IMR-90 (cell line): Measurements from ENCODE around the gene FSTL5. TPM values are rescaled to one million over a fixed set of nuclear protein-coding genes. Genes with fewer than 3 reads are reported as not detected.
"Not testable (repeated sequence)": the region's sequence is repeated elsewhere in the genome, so short reads cannot be mapped to it uniquely, and the experiment has no call there.

Source experiments
- ATAC-seq: fragments of 200-7000 bp; cut with Tn5 transposase; 2 replicates; pipeline ENCODE4 v1.9.1; 2020; ENCODE audit warnings: low read depth, mild to moderate bottlenecking, moderate library complexity
- BruUV-seq: library from RNA; stranded (reverse); fragments of 400-500 nt; replicated peaks from 2 replicates; lab custom pipeline; 2021; lab: Mats Ljungman, UMichigan
- CTCF ChIA-PET: fragments of 300-600 bp; formaldehyde crosslinking; extraction: SDS; loops from one replicate; lab custom pipeline; 2021; ENCODE audit warnings: antibody characterized with exemption; lab: Yijun Ruan, JAX
- POLR2A ChIA-PET: fragments of 300-600 bp; sonication (Branson Sonifier 250); formaldehyde crosslinking; loops from one replicate; lab custom pipeline; 2022; ENCODE audit warnings: antibody characterized with exemption; ENCODE audit not compliant: unreplicated experiment; lab: Charles Lee
- DNase-seq: peaks from one replicate; pipeline ENCODE4 v3.0.0; 2013
- H2AFZ ChIP-seq: replicated peaks from 2 replicates; pipeline ENCODE3; 2013; ENCODE audit warnings: low read length, mild to moderate bottlenecking; ENCODE audit not compliant: poor library complexity
- H2AK5ac ChIP-seq: 2 replicates; pipeline ENCODE4 v1.6.1; 2013; ENCODE audit warnings: low read depth, low read length, inconsistent platforms
- H2AK9ac ChIP-seq: replicated peaks from 2 replicates; pipeline ENCODE3; 2013; ENCODE audit warnings: mild to moderate bottlenecking, low read depth, low read length, moderate library complexity; ENCODE audit not compliant: poor library complexity
- H2BK120ac ChIP-seq: 2 replicates; pipeline ENCODE4 v1.6.1; 2013; ENCODE audit warnings: low read depth, low read length, inconsistent platforms
- H2BK15ac ChIP-seq: 3 replicates; pipeline ENCODE4 v1.6.1; 2013; ENCODE audit warnings: low read depth, low read length, inconsistent platforms
- H2BK20ac ChIP-seq: 2 replicates; pipeline ENCODE4 v1.6.1; 2013; ENCODE audit warnings: low read depth, mild to moderate bottlenecking, inconsistent platforms, low read length, moderate library complexity
- H2BK5ac ChIP-seq: 2 replicates; pipeline ENCODE4 v1.6.1; 2013; ENCODE audit warnings: mild to moderate bottlenecking, low read depth, low read length, inconsistent platforms; ENCODE audit not compliant: poor library complexity, severe bottlenecking
- H3K14ac ChIP-seq: replicated peaks from 2 replicates; pipeline ENCODE4 v1.6.1; 2013; ENCODE audit warnings: low read depth, low read length, inconsistent platforms
- H3K18ac ChIP-seq: 2 replicates; pipeline ENCODE4 v1.6.1; 2013; ENCODE audit warnings: low read depth, low read length, control low read depth
- H3K23ac ChIP-seq: 2 replicates; pipeline ENCODE4 v1.6.1; 2013; ENCODE audit warnings: low read depth, low read length, inconsistent platforms
- H3K27ac ChIP-seq: 2 replicates; pipeline ENCODE4 v1.5.1; 2013; ENCODE audit warnings: mild to moderate bottlenecking, control low read depth, low read length; ENCODE audit not compliant: insufficient read depth
- H3K27me3 ChIP-seq: 2 replicates; pipeline ENCODE4 v1.6.1; 2013; ENCODE audit warnings: low read length; ENCODE audit not compliant: control insufficient read depth, insufficient read depth
- H3K36me3 ChIP-seq: 2 replicates; pipeline ENCODE4 v1.6.1; 2013; ENCODE audit warnings: low read length, mixed read lengths; ENCODE audit not compliant: control insufficient read depth, insufficient read depth
- H3K4ac ChIP-seq: 2 replicates; pipeline ENCODE4 v1.6.1; 2013; ENCODE audit warnings: low read depth, low read length, inconsistent platforms
- H3K4me1 ChIP-seq: 2 replicates; pipeline ENCODE4 v1.6.1; 2013; ENCODE audit warnings: low read length, mixed read lengths; ENCODE audit not compliant: control insufficient read depth, insufficient read depth
- H3K4me2 ChIP-seq: 2 replicates; pipeline ENCODE4 v1.6.1; 2013; ENCODE audit warnings: low read depth, mild to moderate bottlenecking, control low read depth, low read length, moderate library complexity
- H3K4me3 ChIP-seq: 2 replicates; pipeline ENCODE4 v1.5.1; 2013; ENCODE audit warnings: low read depth, mild to moderate bottlenecking, control low read depth, low read length, moderate library complexity; ENCODE audit not compliant: insufficient read depth
- H3K56ac ChIP-seq: 2 replicates; pipeline ENCODE4 v1.6.1; 2013; ENCODE audit warnings: low read length, inconsistent platforms; ENCODE audit not compliant: insufficient read depth; ENCODE audit errors: extremely low read depth
- H3K79me1 ChIP-seq, 2 experiments: 2 replicates each; pipeline ENCODE4 v1.6.1; 2013; ENCODE audit warnings: low read length in 2 of 2, inconsistent platforms in 1 of 2, low read depth in 1 of 2
- H3K9ac ChIP-seq: 2 replicates; pipeline ENCODE4 v1.6.1; 2013; ENCODE audit warnings: low read depth, low read length, control low read depth
- H3K9me1 ChIP-seq: 2 replicates; pipeline ENCODE4 v1.6.1; 2013; ENCODE audit warnings: low read length, inconsistent platforms; ENCODE audit not compliant: insufficient read depth
- H3K9me3 ChIP-seq: 2 replicates; pipeline ENCODE4 v1.6.1; 2013; ENCODE audit warnings: low read length; ENCODE audit not compliant: control insufficient read depth, insufficient read depth
- H4K20me1 ChIP-seq: 2 replicates; pipeline ENCODE4 v1.6.1; 2013; ENCODE audit warnings: low read length, inconsistent platforms; ENCODE audit not compliant: insufficient read depth
- H4K5ac ChIP-seq: 2 replicates; pipeline ENCODE4 v1.6.1; 2013; ENCODE audit warnings: mild to moderate bottlenecking, low read depth, low read length, control low read depth
- H4K8ac ChIP-seq, 2 experiments: 2 replicates each; pipeline ENCODE4 v1.6.1; 2013; ENCODE audit warnings: low read depth in 2 of 2, low read length in 2 of 2, control low read depth in 1 of 2, inconsistent platforms in 1 of 2
- H4K91ac ChIP-seq: 2 replicates; pipeline ENCODE4 v1.6.1; 2013; ENCODE audit warnings: low read depth, low read length, inconsistent platforms; ENCODE audit not compliant: insufficient read depth
- CEBPB ChIP-seq: IDR thresholded peaks from 2 replicates; pipeline ENCODE4 v1.6.1; 2012; ENCODE audit warnings: low read depth, low read length, improper control_type of control experiment
- NFE2L2 ChIP-seq: fragments of 150-350 bp; IDR thresholded peaks from 2 replicates; pipeline ENCODE4 v1.6.1; 2016; ENCODE audit warnings: low read depth, mild to moderate bottlenecking, low read length
- POLR2A ChIP-seq: IDR thresholded peaks from 2 replicates; pipeline ENCODE4 v1.6.1; 2012; ENCODE audit warnings: mild to moderate bottlenecking, low read depth, low read length
- RFX5 ChIP-seq: IDR thresholded peaks from 2 replicates; pipeline ENCODE4 v1.8.0; 2012; ENCODE audit warnings: low read depth, mild to moderate bottlenecking, low read length, moderate library complexity
- WGBS, 2 experiments: methylation state at CpG; one replicate each; pipeline versions ENCODE4 v1.1.5 to v1.1.7; 2013; ENCODE audit warnings: missing lambda C conversion rate in 2 of 2; ENCODE audit not compliant: insufficient read length in 1 of 2; ENCODE audit errors: extremely low coverage in 2 of 2; 5-methylcytosine and 5-hydroxymethylcytosine counted together
- dilution Hi-C: fragments of 300-500 bp; cut with HindIII; formaldehyde crosslinking; loops from one replicate; pipeline ENCODE4 v1.14.3; 2018; ENCODE audit warnings: low sequenced_read_pairs; ENCODE audit not compliant: unreplicated experiment
- in situ Hi-C: fragments of 300-500 bp; cut with MboI; formaldehyde crosslinking; loops from 3 replicates; pipeline ENCODE4 v1.14.3; 2019; ENCODE audit warnings: low sequenced_read_pairs, inconsistent platforms, mixed read lengths
- intact Hi-C: fragments of 100-400 bp; cut with micrococcal nuclease; formaldehyde crosslinking; loops from 2 replicates; pipeline ENCODE4 v1.10.0; 2022
- polyA plus RNA-seq, 3 experiments: library from polyadenylated mRNA; depleted of rRNA; stranded (reverse); fragments of >200 nt; gene quantifications; 2 replicates each; pipeline ENCODE4 v1.2.3, GENCODE V29; 2012; ENCODE audit warnings: low replicate concordance in 1 of 3
- total RNA-seq: library from RNA; depleted of rRNA; stranded (reverse); fragments of >200 nt; gene quantifications from 2 replicates; pipeline ENCODE4 v1.2.3, GENCODE V29; 2012
- TF ChIP-seq, protein P1 (sequence below): fragments of 150-350 bp; IDR thresholded peaks from 2 replicates; pipeline ENCODE4 v1.6.1; 2017; ENCODE audit warnings: mild to moderate bottlenecking, antibody characterized with exemption, low read length, low read depth
- TF ChIP-seq, protein P2 (sequence below): conservative IDR thresholded peaks from 2 replicates; pipeline ENCODE4 v1.5.1; 2012; ENCODE audit warnings: mild to moderate bottlenecking, low read depth, low read length, improper control_type of control experiment

Gene FSTL5
- total and polyA plus RNA-seq, 2 of the 4 experiments (the other 2 are of a cell fraction) = under 0.01 TPM; not detected in 1

DNA sequence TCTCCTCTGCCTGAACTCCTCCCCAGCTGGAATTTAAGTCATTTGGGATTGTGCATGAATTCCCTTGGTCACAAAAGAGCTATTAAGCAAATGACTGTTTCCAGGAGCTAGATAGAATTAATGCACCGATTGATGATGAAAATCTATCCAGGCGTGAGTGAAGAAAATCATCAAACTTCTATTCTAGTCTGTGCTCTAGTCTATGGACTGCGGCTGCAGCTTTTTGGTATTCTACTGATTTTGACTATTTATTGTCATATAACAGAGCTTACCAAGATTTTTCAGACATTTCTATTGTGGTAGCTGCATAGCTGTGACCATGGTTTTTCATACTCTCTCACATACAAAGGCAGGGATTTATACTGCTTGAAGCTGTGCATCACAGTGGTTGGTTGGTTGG is 403.8 kb downstream of the FSTL5 start:
- Histone ChIP-seq H2AK5ac (no peak overlapping the region), H3K27me3 (no peaks in the 10 kb centered on the region)

DNA sequence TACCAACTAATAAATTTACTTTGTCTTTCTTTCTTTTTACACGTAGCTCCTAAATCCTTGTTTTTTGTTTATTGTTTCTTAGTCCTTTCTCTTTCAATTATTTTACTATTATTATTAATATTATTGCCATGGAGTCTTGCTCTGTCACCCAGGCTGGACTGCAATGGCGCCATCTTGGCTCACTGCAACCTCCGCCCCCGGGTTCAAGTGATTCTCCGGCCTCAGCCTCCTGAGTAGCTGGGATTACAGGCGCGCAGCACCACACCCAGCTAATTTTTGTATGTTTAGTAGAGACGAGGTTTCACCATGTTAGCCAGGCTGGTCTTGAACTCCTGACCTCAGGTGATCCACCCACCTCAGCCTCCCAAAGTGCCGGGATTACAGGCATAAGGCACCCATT is 405.4 kb downstream of the FSTL5 start:
- H3K4me2 ChIP-seq, H2AK5ac ChIP-seq, H3K9me3 ChIP-seq, H3K36me3 ChIP-seq, H4K8ac ChIP-seq, H3K56ac ChIP-seq, H4K91ac ChIP-seq, H3K14ac ChIP-seq, H3K18ac ChIP-seq, H4K5ac ChIP-seq, H4K20me1 ChIP-seq, H2BK5ac ChIP-seq, dilution Hi-C loops, H2AK9ac ChIP-seq, CTCF ChIA-PET, POLR2A ChIA-PET, BruUV-seq, H3K4ac ChIP-seq, H3K9me1 ChIP-seq, H3K9ac ChIP-seq, H3K27me3 ChIP-seq, H2AFZ ChIP-seq, ATAC-seq, DNase-seq, H3K4me1 ChIP-seq, H3K4me3 ChIP-seq, H2BK15ac ChIP-seq, H2BK20ac ChIP-seq, H3K23ac ChIP-seq, in situ Hi-C loops, H3K79me1 ChIP-seq, H2BK120ac ChIP-seq, intact Hi-C loops, H3K27ac ChIP-seq: not testable (repeated sequence)
- WGBS, 2 experiments = no CpG with 5 or more reads among the region's 9 CpGs

More for the DNA sequence above, 403.8 kb downstream of the FSTL5 start:
- ChIA-PET POLR2A (no interaction called here), CTCF (no interaction called here)
- H3K4ac ChIP-seq = no peak overlapping the region
- no peaks in the 10 kb centered on the region for H4K20me1 ChIP-seq
- no peak overlapping the region for H2BK5ac ChIP-seq
- WGBS, 2 experiments = no CpG with 5 or more reads among the region's 3 CpGs
- no peak overlapping the region for H3K4me2 ChIP-seq
- no TSS peak for BruUV-seq
- H3K4me3 ChIP-seq = no peak overlapping the region
- DNase-seq (no peak), ATAC-seq (no peak)
- no peak overlapping the region for H4K8ac ChIP-seq
- in situ Hi-C loops = no loop called here
- no peak overlapping the region for H2BK15ac ChIP-seq
- no peaks in the 10 kb centered on the region; the same call in 1 of the 2 replicates for H3K9me3 ChIP-seq
- H4K5ac ChIP-seq = no peak overlapping the region
- TF ChIP-seq CEBPB = no peak
- no peak for TF ChIP-seq RFX5
- no peak for TF ChIP-seq NFE2L2
- TF ChIP-seq, protein P1, sequence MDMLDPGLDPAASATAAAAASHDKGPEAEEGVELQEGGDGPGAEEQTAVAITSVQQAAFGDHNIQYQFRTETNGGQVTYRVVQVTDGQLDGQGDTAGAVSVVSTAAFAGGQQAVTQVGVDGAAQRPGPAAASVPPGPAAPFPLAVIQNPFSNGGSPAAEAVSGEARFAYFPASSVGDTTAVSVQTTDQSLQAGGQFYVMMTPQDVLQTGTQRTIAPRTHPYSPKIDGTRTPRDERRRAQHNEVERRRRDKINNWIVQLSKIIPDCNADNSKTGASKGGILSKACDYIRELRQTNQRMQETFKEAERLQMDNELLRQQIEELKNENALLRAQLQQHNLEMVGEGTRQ = no peak
- TF ChIP-seq, protein P2, sequence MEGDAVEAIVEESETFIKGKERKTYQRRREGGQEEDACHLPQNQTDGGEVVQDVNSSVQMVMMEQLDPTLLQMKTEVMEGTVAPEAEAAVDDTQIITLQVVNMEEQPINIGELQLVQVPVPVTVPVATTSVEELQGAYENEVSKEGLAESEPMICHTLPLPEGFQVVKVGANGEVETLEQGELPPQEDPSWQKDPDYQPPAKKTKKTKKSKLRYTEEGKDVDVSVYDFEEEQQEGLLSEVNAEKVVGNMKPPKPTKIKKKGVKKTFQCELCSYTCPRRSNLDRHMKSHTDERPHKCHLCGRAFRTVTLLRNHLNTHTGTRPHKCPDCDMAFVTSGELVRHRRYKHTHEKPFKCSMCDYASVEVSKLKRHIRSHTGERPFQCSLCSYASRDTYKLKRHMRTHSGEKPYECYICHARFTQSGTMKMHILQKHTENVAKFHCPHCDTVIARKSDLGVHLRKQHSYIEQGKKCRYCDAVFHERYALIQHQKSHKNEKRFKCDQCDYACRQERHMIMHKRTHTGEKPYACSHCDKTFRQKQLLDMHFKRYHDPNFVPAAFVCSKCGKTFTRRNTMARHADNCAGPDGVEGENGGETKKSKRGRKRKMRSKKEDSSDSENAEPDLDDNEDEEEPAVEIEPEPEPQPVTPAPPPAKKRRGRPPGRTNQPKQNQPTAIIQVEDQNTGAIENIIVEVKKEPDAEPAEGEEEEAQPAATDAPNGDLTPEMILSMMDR = no peak
- TF ChIP-seq POLR2A = no peak
- no peak overlapping the region for H4K91ac ChIP-seq
- H2BK120ac ChIP-seq = no peak overlapping the region
- H3K9me1 ChIP-seq = no peaks in the 10 kb centered on the region
- dilution Hi-C loops = no loop called here
- H3K36me3 ChIP-seq = no peaks in the 10 kb centered on the region
- no peak overlapping the region for H3K56ac ChIP-seq
- H3K27ac ChIP-seq = no peak overlapping the region
- no peaks in the 10 kb centered on the region for H3K4me1 ChIP-seq
- no peak overlapping the region for H3K14ac ChIP-seq
- H3K23ac ChIP-seq = no peak overlapping the region
- H3K79me1 ChIP-seq = no peaks in the 10 kb centered on the region
- no peak overlapping the region for H2AK9ac ChIP-seq
- no peak overlapping the region for H2AFZ ChIP-seq
- H2BK20ac ChIP-seq = no peak overlapping the region
- no peak overlapping the region for H3K18ac ChIP-seq
- H3K9ac ChIP-seq = no peak overlapping the region
- intact Hi-C loops = no loop called here
